ENCODE measurements around the gene PHACTR3.

PHACTR3 gene

GRCh38 chr20:59752704-59753460 is 148.5 kb downstream of the PHACTR3 start:
- no peak for DNase-seq (ENCODE audit: low spot score)

GRCh38 chr20:59753836-59754235 is 149.5 kb downstream of the PHACTR3 start:
- DNase-seq (ENCODE audit: low spot score) = no peak

GRCh38 chr20:59754551-59754950 is 150.2 kb downstream of the PHACTR3 start:
- no peak for DNase-seq (ENCODE audit: low spot score)

- no peak for DNase-seq (ENCODE audit: low spot score)
Observed at GRCh38 chr20:59756241-59756640, 151.9 kb downstream of the PHACTR3 start.

GRCh38 chr20:59764037-59764436 is 159.7 kb downstream of the PHACTR3 start:
- DNase-seq (ENCODE audit: low spot score) = no peak

GRCh38 chr20:59765599-59766177 is 161.3 kb downstream of the PHACTR3 start:
- peak; percentile 7 for DNase-seq (ENCODE audit: low spot score)

- no peak for DNase-seq (ENCODE audit: low spot score)
Observed at GRCh38 chr20:59767656-59768055, 163.3 kb downstream of the PHACTR3 start.

- no peak for DNase-seq (ENCODE audit: low spot score)
Observed at GRCh38 chr20:59770270-59770669, 165.9 kb downstream of the PHACTR3 start.

GRCh38 chr20:59770851-59771250 is 166.5 kb downstream of the PHACTR3 start:
- no peak for DNase-seq (ENCODE audit: low spot score)

- DNase-seq (ENCODE audit: low spot score) = no peak
Observed at GRCh38 chr20:59771506-59772372, 167.4 kb downstream of the PHACTR3 start.

GRCh38 chr20:59772373-59772705 is 168.0 kb downstream of the PHACTR3 start:
- DNase-seq (ENCODE audit: low spot score) = no peak

GRCh38 chr20:59772931-59773913 is 168.9 kb downstream of the PHACTR3 start:
- DNase-seq (ENCODE audit: low spot score) = no peak

GRCh38 chr20:59774204-59774641 is 169.9 kb downstream of the PHACTR3 start:
- no peak for DNase-seq (ENCODE audit: low spot score)

GRCh38 chr20:59774921-59775686 is 170.8 kb downstream of the PHACTR3 start:
- no peak for DNase-seq (ENCODE audit: low spot score)

- DNase-seq (ENCODE audit: low spot score) = no peak
Observed at GRCh38 chr20:59775687-59776055, 171.3 kb downstream of the PHACTR3 start.

- DNase-seq (ENCODE audit: low spot score) = no peak
Observed at GRCh38 chr20:59776059-59776603, 171.8 kb downstream of the PHACTR3 start.

GRCh38 chr20:59776626-59777330 is 172.4 kb downstream of the PHACTR3 start:
- DNase-seq (ENCODE audit: low spot score) = no peak

- DNase-seq (ENCODE audit: low spot score) = no peak
Observed at GRCh38 chr20:59777331-59777725, 173.0 kb downstream of the PHACTR3 start.

- no peak for DNase-seq (ENCODE audit: low spot score)
Observed at GRCh38 chr20:59777814-59778575, 173.7 kb downstream of the PHACTR3 start.
